ENCODE data around the gene PAGE1. TPM values are rescaled to one million over a fixed set of nuclear protein-coding genes. Genes with fewer than 3 reads are reported as not detected.

Gene PAGE1
- polyA plus RNA-seq = not detected in 2 replicates

GRCh38 chrX:49695276-49696180 lies at the start of gene PAGE1:
PAGE1 (minus strand) TSS chrX:49695984; CDS start chrX:49694770, 1,214 bp downstream.

Other genes with a start within 250 kb of the PAGE1 start
- not detected in 2 replicates for gene GAGE12C, start 163.8 kb downstream of the PAGE1 start, polyA plus RNA-seq
- not detected in 2 replicates for gene GAGE12D, start 154.3 kb downstream of the PAGE1 start, polyA plus RNA-seq
- gene GAGE12E, start 144.7 kb downstream of the PAGE1 start, polyA plus RNA-seq = not detected in 2 replicates
- gene GAGE12F, start 135.1 kb downstream of the PAGE1 start, polyA plus RNA-seq = not detected in 2 replicates
- not detected in 2 replicates for gene GAGE12G, start 125.6 kb downstream of the PAGE1 start, polyA plus RNA-seq
- gene GAGE12H, start 116.0 kb downstream of the PAGE1 start, polyA plus RNA-seq = not detected in 2 replicates
- not detected in 2 replicates for gene GAGE2A, start 106.5 kb downstream of the PAGE1 start, polyA plus RNA-seq
- not detected in 2 replicates for gene GAGE1, start 97.0 kb downstream of the PAGE1 start, polyA plus RNA-seq
- not detected in 2 replicates for gene PAGE4, start 133.3 kb upstream of the PAGE1 start, polyA plus RNA-seq
- 1.1 and 1.2 TPM in 2 replicates for gene USP27X, start 183.5 kb upstream of the PAGE1 start, polyA plus RNA-seq
- gene CLCN5, start 226.6 kb upstream of the PAGE1 start, polyA plus RNA-seq = 0.36 and 0.38 TPM in 2 replicates

All from Purkinje cell (primary cell).